ENCODE results near the gene HEATR3.

Gene HEATR3

GRCh38 chr16:50058091-50058771 lies 7.5 kb upstream of the HEATR3 start:
- DNase-seq (ENCODE audit: low read depth), result no peak

- DNase-seq (ENCODE audit: low read depth), result no peak
Measured at GRCh38 chr16:50059111-50059510, 6.7 kb upstream of the HEATR3 start.

- DNase-seq (ENCODE audit: low read depth), result no peak
Measured at GRCh38 chr16:50059669-50060068, 6.1 kb upstream of the HEATR3 start.

GRCh38 chr16:50061326-50061725 lies 4.4 kb upstream of the HEATR3 start:
- no peak for DNase-seq (ENCODE audit: low read depth)

- DNase-seq (ENCODE audit: low read depth), result no peak
Measured at GRCh38 chr16:50065241-50065623, 538 bp upstream of the HEATR3 start.

- DNase-seq (ENCODE audit: low read depth), result no peak
Measured at GRCh38 chr16:50066482-50067289, 916 bp downstream of the HEATR3 start.

- DNase-seq (ENCODE audit: low read depth), result peak; percentile 11
Measured at GRCh38 chr16:50067290-50067853, 1.6 kb downstream of the HEATR3 start.

- DNase-seq (ENCODE audit: low read depth), result no peak
Measured at GRCh38 chr16:50068550-50068949, 2.8 kb downstream of the HEATR3 start.

GRCh38 chr16:50069060-50069459 lies 3.3 kb downstream of the HEATR3 start:
- no peak for DNase-seq (ENCODE audit: low read depth)

- DNase-seq (ENCODE audit: low read depth), result no peak
Measured at GRCh38 chr16:50071075-50071671, 5.4 kb downstream of the HEATR3 start.

- DNase-seq (ENCODE audit: low read depth), result no peak
Measured at GRCh38 chr16:50072730-50073129, 7.0 kb downstream of the HEATR3 start.

GRCh38 chr16:50079397-50080140 lies 13.8 kb downstream of the HEATR3 start:
- DNase-seq (ENCODE audit: low read depth), result no peak

GRCh38 chr16:50081428-50082018 lies 15.8 kb downstream of the HEATR3 start:
- DNase-seq (ENCODE audit: low read depth), result no peak

- DNase-seq (ENCODE audit: low read depth), result no peak
Measured at GRCh38 chr16:50083996-50084395, 18.2 kb downstream of the HEATR3 start.

- DNase-seq (ENCODE audit: low read depth), result no peak
Measured at GRCh38 chr16:50086176-50086575, 20.4 kb downstream of the HEATR3 start.

- DNase-seq (ENCODE audit: low read depth), result no peak
Measured at GRCh38 chr16:50088302-50088701, 22.5 kb downstream of the HEATR3 start.

- DNase-seq (ENCODE audit: low read depth), result no peak
Measured at GRCh38 chr16:50092891-50093290, 27.1 kb downstream of the HEATR3 start.

- DNase-seq (ENCODE audit: low read depth), result no peak
Measured at GRCh38 chr16:50093607-50094539, 28.1 kb downstream of the HEATR3 start.

GRCh38 chr16:50096791-50097190 lies 31.0 kb downstream of the HEATR3 start:
- no peak for DNase-seq (ENCODE audit: low read depth)

GRCh38 chr16:50099957-50100648 lies 34.3 kb downstream of the HEATR3 start:
- no peak for DNase-seq (ENCODE audit: low read depth)

Data from activated T-cell treated with anti-CD3 and anti-CD28 coated beads for 1 hour (primary cell).